HFFc6 (cell line): Measurements from ENCODE around the gene SYT9. TPM values are rescaled to one million over a fixed set of nuclear protein-coding genes. Genes with fewer than 3 reads are reported as not detected.

Experiments used
- DNase-seq: peaks from one replicate; pipeline ENCODE4 v3.0.0-alpha.2; 2018
- H3K27ac Mint-ChIP-seq: 2 replicates; pipeline ENCODE4 v1.8.0; 2020; ENCODE audit warnings: mild to moderate bottlenecking, mixed read lengths
- H3K27me3 Mint-ChIP-seq: 2 replicates; pipeline ENCODE4 v1.8.0; 2021; ENCODE audit warnings: mild to moderate bottlenecking, moderate library complexity, mixed read lengths; ENCODE audit not compliant: insufficient read depth
- H3K36me3 Mint-ChIP-seq: 2 replicates; pipeline ENCODE4 v1.8.0; 2021; ENCODE audit warnings: low read depth, mixed read lengths
- H3K4me1 Mint-ChIP-seq: 2 replicates; pipeline ENCODE4 v1.8.0; 2020; ENCODE audit warnings: low read depth, mixed read lengths
- H3K4me3 Mint-ChIP-seq: 2 replicates; pipeline ENCODE4 v1.8.0; 2020; ENCODE audit warnings: mild to moderate bottlenecking, moderate library complexity, mixed read lengths
- H3K9me3 Mint-ChIP-seq: 2 replicates; pipeline ENCODE4 v1.8.0; 2020; ENCODE audit warnings: mild to moderate bottlenecking, mixed read lengths
- CTCF ChIP-seq: fragments of 200-600 bp; sonication (generic); IDR thresholded peaks from 2 replicates; pipeline ENCODE4 v1.5.0; 2021; ENCODE audit warnings: antibody characterized with exemption, mild to moderate bottlenecking
- total RNA-seq, 6 experiments: library from RNA; stranded (reverse); fragmentation: NEBNext Ultra II Directional; extraction: Animal tissue kit (Norgen Biotek cat#: 25700); gene quantifications; 2 replicates in 1 of 6; 3 replicates in 5 of 6; pipeline ENCODE4 v1.2.3, GENCODE V29; 2021

Gene SYT9
- total RNA-seq, 6 experiments from 2014 or later: not detected

- Mint-ChIP-seq H3K4me1 (no peaks in the 10 kb centered on the region), H3K27me3 (peaks cover 2% of the 10 kb centered on the region; the same call in 1 of the 2 replicates)
Measured at GRCh38 chr11:7257724-7258123, 6.0 kb downstream of the SYT9 start.

GRCh38 chr11:7261578-7261977, 9.9 kb downstream of the SYT9 start:
- no peak overlapping the region for H3K27ac Mint-ChIP-seq
- H3K9me3 Mint-ChIP-seq: no peaks in the 10 kb centered on the region

More at GRCh38 chr11:7257724-7258123, 6.0 kb downstream of the SYT9 start:
- Mint-ChIP-seq H3K9me3 (no peaks in the 10 kb centered on the region), H3K27ac (no peak overlapping the region), H3K36me3 (no peaks in the 10 kb centered on the region), H3K4me3 (no peak overlapping the region)
- TF ChIP-seq CTCF: no peak
- DNase-seq: no peak

GRCh38 chr11:7262672-7263071, 11.0 kb downstream of the SYT9 start:
- H3K27me3 Mint-ChIP-seq: no peaks in the 10 kb centered on the region
- DNase-seq: no peak
- no peaks in the 10 kb centered on the region for H3K4me1 Mint-ChIP-seq
- no peaks in the 10 kb centered on the region for H3K36me3 Mint-ChIP-seq
- no peaks in the 10 kb centered on the region; the same call in 1 of the 2 replicates for H3K9me3 Mint-ChIP-seq
- no peak overlapping the region for H3K4me3 Mint-ChIP-seq
- no peak overlapping the region for H3K27ac Mint-ChIP-seq
- no peak for TF ChIP-seq CTCF

More at GRCh38 chr11:7261578-7261977, 9.9 kb downstream of the SYT9 start:
- Mint-ChIP-seq H3K4me3 (no peak overlapping the region), H3K36me3 (no peaks in the 10 kb centered on the region), H3K4me1 (no peaks in the 10 kb centered on the region), H3K27me3 (no peaks in the 10 kb centered on the region)
- no peak for DNase-seq
- no peak for TF ChIP-seq CTCF

- Mint-ChIP-seq H3K4me1 (no peaks in the 10 kb centered on the region), H3K27ac (no peak overlapping the region), H3K9me3 (no peaks in the 10 kb centered on the region; the same call in 1 of the 2 replicates), H3K36me3 (no peaks in the 10 kb centered on the region), H3K27me3 (no peaks in the 10 kb centered on the region), H3K4me3 (no peak overlapping the region)
- no peak for DNase-seq
- TF ChIP-seq CTCF: no peak
Measured at GRCh38 chr11:7263842-7264241, 12.1 kb downstream of the SYT9 start.

GRCh38 chr11:7268758-7269157, 17.1 kb downstream of the SYT9 start:
- H3K4me1 Mint-ChIP-seq: no peaks in the 10 kb centered on the region
- TF ChIP-seq CTCF: no peak
- DNase-seq: no peak
- H3K4me3 Mint-ChIP-seq: no peak overlapping the region
- no peaks in the 10 kb centered on the region; the same call in 1 of the 2 replicates for H3K9me3 Mint-ChIP-seq
- H3K27me3 Mint-ChIP-seq: no peaks in the 10 kb centered on the region; the same call in 1 of the 2 replicates
- no peak overlapping the region for H3K27ac Mint-ChIP-seq
- no peaks in the 10 kb centered on the region for H3K36me3 Mint-ChIP-seq
